Astrocyte of the spinal cord (primary cell): ENCODE results near the gene PPP4R1.

Source experiments
- DNase-seq: peaks from one replicate; pipeline ENCODE4 v3.0.0; 2011; ENCODE audit warnings: low read depth, low spot score
- H3K4me3 ChIP-seq: 2 replicates; pipeline ENCODE4 v1.5.1; 2011; ENCODE audit warnings: low read depth, mild to moderate bottlenecking, low read length, moderate library complexity
- in situ Hi-C: cut with HindIII; loops from 2 replicates; pipeline ENCODE4 v1.10.0; 2017; ENCODE audit warnings: low sequenced_read_pairs
- TF ChIP-seq, protein P1 (sequence below): IDR thresholded peaks from 2 replicates; pipeline ENCODE4 v1.5.1; 2012; ENCODE audit warnings: low read depth, mild to moderate bottlenecking, low read length, inconsistent platforms

The PPP4R1 gene

DNA sequence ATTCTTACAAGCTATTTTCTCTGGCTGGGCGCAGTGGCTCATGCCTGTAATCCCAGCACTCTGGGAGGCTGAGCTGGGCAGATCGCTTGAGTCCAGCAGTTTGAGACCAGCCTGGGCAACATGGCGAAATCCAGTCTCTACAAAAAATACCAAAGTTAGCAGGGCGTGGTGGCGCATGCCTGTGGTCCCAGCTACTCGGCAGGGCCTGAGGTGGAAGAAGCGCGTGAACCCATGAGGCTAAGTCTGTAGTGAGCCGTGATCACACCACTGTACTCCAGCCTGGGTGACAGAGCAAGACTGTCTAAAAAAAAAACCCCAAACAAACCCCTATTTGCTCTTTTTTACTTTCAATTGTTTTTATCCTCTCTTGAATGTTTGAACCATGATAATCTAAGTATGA is 37.0 kb downstream of the PPP4R1 start:
- no peak for DNase-seq
- H3K4me3 ChIP-seq = no peak overlapping the region
- in situ Hi-C loops = no loop called here
- TF ChIP-seq, protein P1, sequence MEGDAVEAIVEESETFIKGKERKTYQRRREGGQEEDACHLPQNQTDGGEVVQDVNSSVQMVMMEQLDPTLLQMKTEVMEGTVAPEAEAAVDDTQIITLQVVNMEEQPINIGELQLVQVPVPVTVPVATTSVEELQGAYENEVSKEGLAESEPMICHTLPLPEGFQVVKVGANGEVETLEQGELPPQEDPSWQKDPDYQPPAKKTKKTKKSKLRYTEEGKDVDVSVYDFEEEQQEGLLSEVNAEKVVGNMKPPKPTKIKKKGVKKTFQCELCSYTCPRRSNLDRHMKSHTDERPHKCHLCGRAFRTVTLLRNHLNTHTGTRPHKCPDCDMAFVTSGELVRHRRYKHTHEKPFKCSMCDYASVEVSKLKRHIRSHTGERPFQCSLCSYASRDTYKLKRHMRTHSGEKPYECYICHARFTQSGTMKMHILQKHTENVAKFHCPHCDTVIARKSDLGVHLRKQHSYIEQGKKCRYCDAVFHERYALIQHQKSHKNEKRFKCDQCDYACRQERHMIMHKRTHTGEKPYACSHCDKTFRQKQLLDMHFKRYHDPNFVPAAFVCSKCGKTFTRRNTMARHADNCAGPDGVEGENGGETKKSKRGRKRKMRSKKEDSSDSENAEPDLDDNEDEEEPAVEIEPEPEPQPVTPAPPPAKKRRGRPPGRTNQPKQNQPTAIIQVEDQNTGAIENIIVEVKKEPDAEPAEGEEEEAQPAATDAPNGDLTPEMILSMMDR = no peak

DNA sequence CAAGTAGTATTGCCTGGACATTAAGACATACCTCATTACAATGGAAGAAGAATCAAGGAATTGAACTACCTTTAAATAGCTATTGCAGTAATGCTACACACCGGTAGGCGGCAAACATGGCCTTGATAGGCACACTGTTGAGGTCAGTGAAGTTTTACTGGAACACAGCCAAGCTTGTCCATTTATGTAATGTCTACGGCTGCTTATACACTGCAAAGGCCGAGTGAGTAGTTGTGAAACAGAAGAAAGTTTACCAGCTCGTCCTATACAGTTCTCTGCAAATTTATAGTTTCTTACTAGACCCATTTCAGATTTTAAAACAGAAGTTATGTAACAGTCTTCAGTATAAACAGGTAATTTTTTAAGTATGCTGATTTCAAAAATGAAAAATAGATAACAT is 38.8 kb downstream of the PPP4R1 start:
- in situ Hi-C loops = no loop called here
- peak; percentile 94 for DNase-seq
- no peak overlapping the region for H3K4me3 ChIP-seq
- TF ChIP-seq, protein P1 = peak; percentile 88

DNA sequence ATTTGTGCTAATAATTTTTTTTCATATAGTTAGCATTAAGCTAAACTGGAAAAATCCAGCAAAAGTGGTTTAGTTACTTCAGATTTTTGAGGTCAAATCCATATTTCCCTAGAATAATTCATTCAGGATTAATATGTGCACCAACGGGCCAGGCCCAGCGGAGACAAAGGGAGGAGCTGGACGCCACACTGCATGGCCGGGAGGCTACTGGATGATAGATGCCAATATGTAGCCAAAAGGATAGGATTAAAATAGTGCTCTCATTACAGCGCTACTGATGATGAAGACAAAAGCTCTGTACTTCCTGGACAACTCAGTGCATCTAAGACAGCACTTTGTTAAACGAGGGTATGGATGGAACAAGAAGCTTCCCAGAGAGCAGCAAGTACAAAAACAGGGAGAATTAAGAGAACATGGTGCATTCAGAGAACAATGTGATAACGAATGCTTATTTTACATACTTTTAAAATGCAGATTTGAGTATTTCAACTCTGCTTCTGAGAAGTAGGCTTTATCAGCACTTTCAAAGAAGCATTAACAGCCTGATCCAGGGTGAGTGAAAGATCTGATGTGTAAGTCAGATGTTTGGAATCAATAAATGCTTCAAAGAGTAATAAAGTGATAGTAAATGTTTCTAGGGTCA is 39.8 kb downstream of the PPP4R1 start:
- DNase-seq = no peak
- no peak overlapping the region for H3K4me3 ChIP-seq
- TF ChIP-seq, protein P1 = no peak
- in situ Hi-C loops = no loop called here

DNA sequence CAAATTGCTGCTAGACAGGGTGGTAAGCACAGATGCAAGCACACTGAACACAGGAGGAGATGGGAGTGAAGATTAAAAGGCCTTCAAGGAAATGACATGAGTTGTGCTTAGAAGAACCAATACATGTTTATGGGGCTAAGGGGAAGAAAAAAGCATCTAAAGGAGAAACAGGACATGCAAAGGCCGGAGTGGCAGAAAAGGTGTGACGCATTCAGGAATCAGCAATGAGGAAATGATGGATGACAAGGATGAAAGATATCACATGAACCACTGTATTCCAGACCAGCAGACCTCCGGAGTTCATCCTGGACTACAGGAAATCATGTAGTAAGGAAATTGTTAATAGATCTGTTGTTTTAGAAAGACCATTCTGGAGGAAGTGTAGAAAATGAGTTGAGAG is 42.8 kb downstream of the PPP4R1 start:
- DNase-seq = no peak
- TF ChIP-seq, protein P1 = no peak
- H3K4me3 ChIP-seq = no peak overlapping the region
- in situ Hi-C loops = no loop called here

DNA sequence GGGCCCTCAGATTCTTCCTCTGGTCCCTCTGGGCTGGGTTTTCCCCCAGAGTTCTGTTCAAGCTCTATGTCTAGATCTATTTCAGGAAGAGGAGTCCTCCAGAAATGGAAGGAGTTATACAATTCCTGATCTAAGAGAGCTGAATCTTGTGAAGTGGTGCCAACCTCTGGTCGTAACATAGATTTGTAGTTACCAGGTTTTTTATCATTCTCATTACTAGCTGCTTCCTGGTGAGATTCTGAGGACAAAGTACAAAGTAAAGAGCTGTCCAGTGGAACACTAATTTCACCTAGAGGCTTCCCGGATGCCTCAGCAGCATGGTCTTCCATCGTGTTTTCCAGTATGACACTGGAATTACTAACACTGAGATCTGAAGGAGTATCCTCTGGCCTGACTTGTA is 44.1 kb downstream of the PPP4R1 start:
- DNase-seq = no peak
- in situ Hi-C loops = no loop called here
- TF ChIP-seq, protein P1 = no peak
- H3K4me3 ChIP-seq = no peak overlapping the region

- in situ Hi-C loops = no loop called here
- DNase-seq = no peak
- TF ChIP-seq, protein P1 = no peak
- no peak overlapping the region for H3K4me3 ChIP-seq
These were observed 45.2 kb downstream of the PPP4R1 start for GRCh38 chr18:9569178-9569577.

- TF ChIP-seq, protein P1 = no peak
- no peak for DNase-seq
These were observed 46.2 kb downstream of the PPP4R1 start for GRCh38 chr18:9568186-9568585.

More at GRCh38 chr18:9568186-9568585, 46.2 kb downstream of the PPP4R1 start:
- H3K4me3 ChIP-seq = no peak overlapping the region
- in situ Hi-C loops = no loop called here
